SKM-1 (cell line): ENCODE measurements around the gene RIPPLY3.

ENCODE experiments used
- DNase-seq: peaks from one replicate; lab custom pipeline; 2025; ENCODE audit not compliant: unreplicated experiment; lab: John Stamatoyannopoulos, UW

Gene RIPPLY3

DNA sequence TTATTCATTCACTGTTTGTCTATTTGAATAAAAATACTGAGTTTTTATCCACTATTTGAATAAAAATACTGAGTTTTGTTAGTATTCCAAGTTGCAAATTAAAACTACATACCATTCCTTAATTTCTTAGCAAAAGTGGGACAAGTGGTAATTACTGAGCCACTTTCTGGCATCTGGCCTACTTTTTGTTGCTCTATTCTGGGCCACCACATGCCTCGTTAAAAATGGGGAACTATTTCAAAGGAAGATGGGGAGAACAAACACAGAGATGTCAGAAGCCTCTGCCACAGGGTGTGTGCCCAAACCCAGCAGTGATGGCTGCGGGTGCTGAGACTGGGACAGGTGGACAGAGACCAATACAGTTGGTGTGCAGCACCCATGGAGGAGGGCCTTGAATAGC is 51.8 kb downstream of the RIPPLY3 start:
- DNase-seq = no peak

DNA sequence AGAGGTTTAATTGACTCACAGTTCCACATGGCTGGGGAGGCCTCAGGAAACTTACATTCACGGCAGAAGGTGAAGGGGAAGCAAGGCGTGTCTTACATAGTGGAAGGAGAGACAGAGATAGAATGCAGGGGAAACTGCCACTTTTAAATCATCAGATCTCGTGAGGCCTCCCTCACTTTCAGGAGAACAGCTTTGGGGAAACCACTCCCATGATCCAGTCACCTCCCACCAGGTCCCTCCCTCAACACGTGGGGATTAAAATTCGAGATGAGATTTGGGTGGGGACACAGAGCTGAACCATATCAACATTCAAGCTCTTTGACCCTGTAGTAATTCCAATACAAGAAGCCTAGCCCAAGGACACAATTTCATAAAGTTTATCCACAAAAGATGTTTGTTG is 52.7 kb downstream of the RIPPLY3 start:
- DNase-seq = no peak

DNA sequence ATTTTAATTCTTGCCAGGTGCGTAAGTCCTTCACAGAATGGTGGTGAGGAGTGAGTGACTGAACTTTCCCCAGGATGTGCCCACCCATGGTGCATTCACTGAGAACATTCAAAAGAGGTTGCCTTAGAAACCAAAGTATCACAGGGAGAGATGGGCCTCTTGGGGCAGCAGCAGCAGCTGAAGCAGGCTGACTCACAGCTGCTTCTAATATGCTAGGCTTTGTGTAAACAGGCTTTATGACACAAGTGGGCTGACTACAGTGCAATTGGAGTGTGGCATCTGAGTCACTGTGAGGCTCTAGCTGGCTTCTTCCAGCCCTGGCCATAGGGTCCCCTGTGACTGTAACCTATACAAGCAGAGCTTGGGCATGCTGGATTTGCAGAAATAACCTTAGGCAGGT is 53.8 kb downstream of the RIPPLY3 start:
- no peak for DNase-seq

- no peak for DNase-seq
Observed at GRCh38 chr21:37061926-37062592, 55.6 kb downstream of the RIPPLY3 start.

GRCh38 chr21:37062593-37062935 is 56.1 kb downstream of the RIPPLY3 start:
- no peak for DNase-seq

DNA sequence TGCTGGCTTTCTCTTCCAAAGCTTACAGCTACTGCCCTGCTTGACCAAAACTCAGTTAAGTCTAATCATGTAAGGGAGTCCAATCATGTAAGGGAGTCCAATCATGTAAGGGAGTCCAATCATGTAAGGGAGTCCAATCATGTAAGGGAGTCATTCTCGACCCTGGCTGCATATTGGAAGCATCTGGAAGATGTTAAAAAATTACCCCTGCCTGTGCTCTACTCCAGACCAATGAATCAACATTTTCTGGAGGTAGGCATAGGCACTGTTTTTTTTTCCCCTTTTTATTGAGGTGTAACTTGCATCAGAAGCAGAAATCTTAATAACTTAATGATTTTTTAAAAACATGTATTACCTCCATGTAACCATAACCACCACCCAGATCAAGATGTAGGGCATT is 56.9 kb downstream of the RIPPLY3 start:
- DNase-seq = no peak

- no peak for DNase-seq
Observed at GRCh38 chr21:37064841-37065240, 58.3 kb downstream of the RIPPLY3 start.

DNA sequence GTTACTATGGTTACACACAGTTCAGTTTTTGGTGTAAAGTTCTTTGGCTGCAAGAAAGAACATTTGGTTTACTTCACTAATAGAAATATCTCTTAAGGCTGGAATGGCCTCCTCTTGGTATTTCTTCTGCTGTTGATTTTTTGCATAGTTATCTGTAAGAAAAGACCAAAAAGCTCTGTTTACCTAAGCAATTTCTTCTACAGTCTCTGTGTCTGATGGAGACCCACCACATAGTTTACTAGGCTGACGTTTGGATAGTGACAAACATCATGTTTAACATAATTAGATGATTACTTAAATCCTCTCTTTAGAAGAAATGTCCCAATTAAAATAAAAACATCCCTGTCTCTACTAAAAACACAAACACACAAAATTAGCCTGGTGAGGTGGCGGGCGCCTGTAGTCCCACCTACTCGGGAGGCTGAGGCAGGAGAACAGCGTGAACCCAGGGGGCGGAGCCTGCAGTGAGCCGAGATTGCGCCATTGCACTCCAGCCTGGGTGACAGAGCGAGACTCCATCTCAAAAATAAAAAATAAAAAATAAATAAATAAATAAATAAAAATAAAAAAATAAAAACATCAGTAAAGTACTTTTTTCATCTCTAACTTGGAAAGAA is 59.2 kb downstream of the RIPPLY3 start:
- no peak for DNase-seq
